Spleen (tissue), 7 donors: Measurements from ENCODE around the gene CEBPE.

Source experiments
- CTCF ChIP-seq, 11 experiments: fragments of 200-600 bp in 7 of 11; fragments of 450-650 bp in 4 of 11; sonication (generic) in 4 of 11; IDR thresholded peaks in 8 of 11; conservative IDR thresholded peaks in 3 of 11; 1 replicate in 7 of 11; 2 replicates in 4 of 11; pipeline versions ENCODE4 v1.4.0 to v1.8.0; 2016 to 2021; ENCODE audit warnings: antibody characterized with exemption in 11 of 11, inconsistent platforms in 4 of 11, mild to moderate bottlenecking in 1 of 11
- POLR2A ChIP-seq, 3 donors: fragments of 450-650 bp; IDR thresholded peaks; one replicate each; pipeline ENCODE4 v1.5.1; 2017; ENCODE audit warnings: antibody characterized with exemption in 3 of 3, mild to moderate bottlenecking in 1 of 3
- POLR2AphosphoS5 ChIP-seq, 3 donors: sonication (generic); formaldehyde crosslinking; IDR thresholded peaks; one replicate each; pipeline ENCODE4 v1.5.1; 2017; ENCODE audit warnings: antibody characterized with exemption in 3 of 3
- donor health status: DM: no; HTN: no; CAD: no; lungs with moderate emphysema.
- donor health status: DM: no; HTN: no; CAD: no.
- donor health status: DM: no; HTN: no; CAD: no.

DNA sequence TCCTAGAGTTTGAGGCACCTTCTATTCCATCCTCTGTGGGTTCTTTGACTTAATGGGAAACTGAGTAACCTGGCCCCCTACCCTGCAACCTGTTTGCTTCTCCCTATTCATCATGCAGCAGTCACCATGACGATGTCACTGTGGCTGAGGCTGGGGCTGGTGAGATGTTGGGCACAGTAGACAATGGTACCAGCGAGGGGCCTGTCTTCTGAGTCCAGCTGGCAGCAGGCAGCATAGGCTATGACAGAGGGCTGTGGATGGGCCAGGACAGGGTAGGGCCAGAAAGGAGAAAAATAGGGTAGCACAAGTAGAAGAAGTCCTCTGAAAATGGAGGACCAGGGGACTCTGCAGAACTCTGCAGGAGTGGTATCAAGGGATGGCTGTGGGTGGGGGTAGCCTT is 16.3 kb downstream of the CEBPE start:
- TF ChIP-seq CTCF (IDR thresholded peaks at IDR 0.05 in 8 of 11, conservative IDR thresholded peaks at IDR 0.05 in 3 of 11) = no peak
- no peak for TF ChIP-seq POLR2AphosphoS5 (IDR thresholded peaks at IDR 0.05)
- no peak for TF ChIP-seq POLR2A (IDR thresholded peaks at IDR 0.05)
